HG02852 (cell line): Measurements from ENCODE around the gene CPN2.

Source experiments
- ATAC-seq: cut with Tn5 transposase; IDR thresholded peaks from one replicate; pipeline ENCODE4 v1.9.1; 2021; ENCODE audit warnings: mild to moderate bottlenecking, moderate library complexity; ENCODE audit not compliant: unreplicated experiment

Gene CPN2

GRCh38 chr3:194315965-194316361 lies 35.2 kb downstream of the CPN2 start:
- peak; percentile 30 for ATAC-seq

GRCh38 chr3:194315088-194315964 lies 35.8 kb downstream of the CPN2 start:
- ATAC-seq = peak; percentile 81

- no peak for ATAC-seq
Measured at GRCh38 chr3:194314388-194315068, 36.6 kb downstream of the CPN2 start.

- ATAC-seq = no peak
Measured at GRCh38 chr3:194313560-194314387, 37.4 kb downstream of the CPN2 start.

- ATAC-seq = no peak
Measured at GRCh38 chr3:194312743-194313281, 38.3 kb downstream of the CPN2 start.

- ATAC-seq = no peak
Measured at GRCh38 chr3:194312186-194312742, 38.9 kb downstream of the CPN2 start.

- no peak for ATAC-seq
Measured at GRCh38 chr3:194311000-194311399, 40.1 kb downstream of the CPN2 start.

- ATAC-seq = no peak
Measured at GRCh38 chr3:194310060-194310835, 40.9 kb downstream of the CPN2 start.

GRCh38 chr3:194308601-194309449 lies 42.3 kb downstream of the CPN2 start:
- no peak for ATAC-seq

GRCh38 chr3:194307849-194308248 lies 43.3 kb downstream of the CPN2 start:
- ATAC-seq = no peak

- peak; percentile 51 for ATAC-seq
Measured at GRCh38 chr3:194306771-194307640, 44.1 kb downstream of the CPN2 start.

- ATAC-seq = peak; percentile 25
Measured at GRCh38 chr3:194306109-194306686, 44.9 kb downstream of the CPN2 start.

GRCh38 chr3:194305356-194306108 lies 45.6 kb downstream of the CPN2 start:
- ATAC-seq = no peak

GRCh38 chr3:194304186-194304917 lies 46.8 kb downstream of the CPN2 start:
- no peak for ATAC-seq

GRCh38 chr3:194303749-194304148 lies 47.4 kb downstream of the CPN2 start:
- no peak for ATAC-seq

- no peak for ATAC-seq
Measured at GRCh38 chr3:194301730-194302129, 49.4 kb downstream of the CPN2 start.
